Fibroblast of mammary gland (primary cell): Measurements from ENCODE around the gene UGT2B15.
"Not testable (repeated sequence)": the region's sequence is repeated elsewhere in the genome, so short reads cannot be mapped to it uniquely, and the experiment has no call there.

Experiments used
- DNase-seq: peaks from one replicate; pipeline ENCODE4 v3.0.0-alpha.2; 2010; ENCODE audit warnings: low read depth
- H3K4me3 ChIP-seq: 2 replicates; pipeline ENCODE4 v1.5.1; 2011; ENCODE audit warnings: low read depth, mild to moderate bottlenecking, low read length, moderate library complexity; ENCODE audit not compliant: control insufficient read depth
- TF ChIP-seq, protein P1 (sequence below): conservative IDR thresholded peaks from 2 replicates; pipeline ENCODE4 v1.5.1; 2011; ENCODE audit warnings: low read depth, low read length, inconsistent platforms; ENCODE audit not compliant: control insufficient read depth, insufficient read depth

UGT2B15 gene

DNA sequence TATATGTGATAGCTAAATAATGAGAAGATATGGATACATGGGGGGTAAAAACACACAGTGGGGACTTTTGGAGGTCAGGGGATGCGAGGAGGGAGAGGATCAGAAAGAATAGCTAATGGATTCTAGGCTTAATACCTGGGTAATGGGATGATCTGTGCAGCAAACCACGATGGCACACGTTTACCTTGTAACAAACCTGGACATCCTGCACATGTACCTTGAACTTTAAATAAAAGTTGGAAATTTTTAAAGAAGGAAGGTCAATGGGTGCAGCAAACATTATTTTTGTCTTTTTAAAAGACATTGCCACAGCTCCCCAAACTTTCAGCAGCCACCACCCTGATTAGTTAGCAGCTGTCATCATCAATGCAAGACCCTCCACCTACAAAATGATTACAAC lies 29.7 kb upstream of the UGT2B15 start:
- TF ChIP-seq, protein P1, sequence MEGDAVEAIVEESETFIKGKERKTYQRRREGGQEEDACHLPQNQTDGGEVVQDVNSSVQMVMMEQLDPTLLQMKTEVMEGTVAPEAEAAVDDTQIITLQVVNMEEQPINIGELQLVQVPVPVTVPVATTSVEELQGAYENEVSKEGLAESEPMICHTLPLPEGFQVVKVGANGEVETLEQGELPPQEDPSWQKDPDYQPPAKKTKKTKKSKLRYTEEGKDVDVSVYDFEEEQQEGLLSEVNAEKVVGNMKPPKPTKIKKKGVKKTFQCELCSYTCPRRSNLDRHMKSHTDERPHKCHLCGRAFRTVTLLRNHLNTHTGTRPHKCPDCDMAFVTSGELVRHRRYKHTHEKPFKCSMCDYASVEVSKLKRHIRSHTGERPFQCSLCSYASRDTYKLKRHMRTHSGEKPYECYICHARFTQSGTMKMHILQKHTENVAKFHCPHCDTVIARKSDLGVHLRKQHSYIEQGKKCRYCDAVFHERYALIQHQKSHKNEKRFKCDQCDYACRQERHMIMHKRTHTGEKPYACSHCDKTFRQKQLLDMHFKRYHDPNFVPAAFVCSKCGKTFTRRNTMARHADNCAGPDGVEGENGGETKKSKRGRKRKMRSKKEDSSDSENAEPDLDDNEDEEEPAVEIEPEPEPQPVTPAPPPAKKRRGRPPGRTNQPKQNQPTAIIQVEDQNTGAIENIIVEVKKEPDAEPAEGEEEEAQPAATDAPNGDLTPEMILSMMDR = no peak
- DNase-seq = no peak
- no peak overlapping the region for H3K4me3 ChIP-seq

DNA sequence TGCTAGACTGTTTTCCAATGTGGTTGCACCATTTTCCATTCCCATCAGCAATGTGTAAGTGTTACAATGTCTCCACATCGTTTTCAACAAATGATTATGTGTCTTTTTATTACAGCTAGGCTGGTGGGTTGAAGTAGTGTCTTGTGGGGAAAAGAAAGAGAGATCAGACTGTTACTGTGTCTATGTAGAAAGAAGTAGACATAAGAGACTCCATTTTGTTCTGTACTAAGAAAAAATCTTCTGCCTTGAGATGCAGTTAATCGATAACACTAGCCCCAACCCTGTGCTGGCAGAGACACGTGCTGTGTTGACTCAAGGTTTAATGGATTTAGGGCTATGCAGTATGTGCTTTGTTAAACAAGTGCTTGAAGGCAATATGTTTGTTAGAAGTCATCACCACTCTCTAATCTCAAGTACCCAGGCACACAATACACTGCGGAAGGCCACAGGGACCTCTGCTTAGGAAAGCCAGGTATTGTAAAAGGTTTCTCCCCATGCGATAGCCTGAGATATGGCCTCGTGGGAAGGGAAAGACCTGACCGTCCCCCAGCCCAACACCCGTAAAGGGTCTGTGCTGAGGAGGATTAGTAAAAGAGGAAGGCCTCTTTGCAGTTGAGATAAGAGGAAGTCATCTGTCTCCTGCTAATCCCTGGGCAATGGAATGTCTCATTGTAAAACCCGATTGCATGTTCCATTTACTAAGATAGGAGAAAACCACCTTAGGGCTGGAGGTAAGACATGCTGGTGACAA lies 23.0 kb upstream of the UGT2B15 start:
- TF ChIP-seq, protein P1 = no peak

DNA sequence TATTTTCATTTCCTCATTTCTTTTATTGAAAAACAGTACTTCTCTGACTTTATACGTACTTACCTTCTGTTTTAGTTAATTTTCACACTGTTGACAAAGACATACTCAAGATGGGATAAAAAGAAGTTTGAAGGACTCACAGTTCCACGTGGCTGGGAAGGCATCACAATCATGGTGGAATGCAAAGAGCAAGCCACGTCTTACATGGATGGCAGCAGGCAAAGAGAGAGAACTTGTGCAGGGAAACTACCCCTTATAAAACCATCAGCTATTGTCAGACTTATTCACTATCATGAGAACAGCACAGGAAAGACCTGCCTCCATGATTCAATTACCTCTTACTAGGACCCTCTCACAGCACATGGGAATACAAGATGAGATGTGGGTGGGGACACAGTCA lies 20.7 kb upstream of the UGT2B15 start:
- no peak overlapping the region for H3K4me3 ChIP-seq
- TF ChIP-seq, protein P1 = no peak
- no peak for DNase-seq

More for the DNA sequence above, 23.0 kb upstream of the UGT2B15 start:
- DNase-seq = no peak
- H3K4me3 ChIP-seq = no peak overlapping the region

DNA sequence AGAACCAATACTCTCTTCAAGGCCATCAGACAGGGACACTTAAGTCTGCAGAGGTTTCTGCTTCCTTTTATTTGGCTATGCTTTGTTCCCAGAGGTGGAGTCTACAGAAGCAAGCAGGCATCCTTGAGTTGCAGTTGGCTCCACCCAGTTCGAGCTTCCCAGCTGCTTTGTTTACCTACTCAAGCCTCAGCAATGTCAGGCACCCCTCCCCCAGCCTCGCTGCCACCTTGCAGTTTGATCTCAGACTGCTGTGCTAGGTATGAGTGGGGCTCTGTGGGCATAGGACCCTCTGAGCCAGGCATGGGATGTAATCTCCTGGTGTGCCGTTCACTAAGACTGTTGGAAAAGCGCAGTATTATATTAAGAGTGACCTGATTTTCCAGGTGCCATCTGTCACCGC lies 12.6 kb upstream of the UGT2B15 start:
- no peak overlapping the region for H3K4me3 ChIP-seq
- TF ChIP-seq, protein P1 = no peak
- no peak for DNase-seq

DNA sequence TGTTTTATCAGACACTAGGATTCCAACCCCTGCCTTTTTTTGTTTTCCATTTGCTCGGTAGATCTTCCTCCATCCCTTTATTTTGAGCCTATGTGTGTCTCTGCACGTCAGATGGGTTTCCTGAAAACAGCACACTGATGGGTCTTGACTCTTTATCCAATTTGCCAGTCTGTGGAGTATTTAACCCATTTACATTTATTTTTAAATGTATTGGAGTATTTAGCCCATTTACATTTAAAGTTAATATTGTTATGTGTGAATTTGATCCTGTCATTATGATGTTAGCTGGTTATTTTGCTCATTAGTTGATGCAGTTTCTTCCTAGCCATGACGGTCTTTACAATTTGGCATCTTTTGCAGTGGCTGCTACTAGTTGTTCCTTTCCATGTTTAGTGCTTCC lies 10.8 kb upstream of the UGT2B15 start:
- not testable (repeated sequence) for H3K4me3 ChIP-seq, DNase-seq

DNA sequence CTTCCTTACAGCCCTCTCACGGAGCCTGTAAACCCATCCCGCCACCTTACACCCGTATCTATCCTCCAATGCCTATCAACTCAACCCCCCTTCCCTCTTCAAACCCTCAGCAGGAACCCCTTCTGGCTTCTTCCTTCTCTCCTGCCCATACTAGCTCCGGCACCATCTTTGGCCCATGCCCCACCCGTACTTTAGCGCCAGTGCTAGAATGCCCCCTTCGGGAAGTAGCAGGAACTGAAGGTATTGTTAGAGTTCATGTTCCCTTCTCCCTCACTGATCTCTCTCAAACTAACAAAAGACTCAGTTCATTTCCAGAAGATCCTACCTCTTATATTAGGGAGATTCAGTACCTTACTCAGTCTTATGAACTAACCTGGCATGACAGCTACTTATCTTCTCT lies 2.7 kb upstream of the UGT2B15 start:
- TF ChIP-seq, protein P1 = no peak
- no peak overlapping the region for H3K4me3 ChIP-seq
- no peak for DNase-seq

DNA sequence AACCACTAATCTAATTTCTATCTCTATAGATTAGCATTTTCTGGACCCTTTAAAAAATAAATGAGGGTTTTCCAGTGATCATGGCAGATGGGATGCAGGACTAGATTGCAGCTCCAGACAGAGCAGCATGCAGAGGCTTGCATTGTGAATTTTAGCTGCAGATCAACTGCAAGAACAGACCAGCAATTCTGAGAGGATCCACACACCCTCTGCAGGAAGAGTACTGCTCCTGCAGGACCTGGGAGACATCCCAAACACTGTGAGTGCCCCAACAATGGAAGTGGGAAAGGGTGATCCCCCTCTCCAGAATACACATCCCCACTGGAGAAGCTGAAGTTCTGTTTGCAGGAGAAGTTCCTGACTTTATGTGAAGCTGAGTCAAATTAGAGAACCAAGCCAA lies 765 bp upstream of the UGT2B15 start:
- DNase-seq, H3K4me3 ChIP-seq: not testable (repeated sequence)

DNA sequence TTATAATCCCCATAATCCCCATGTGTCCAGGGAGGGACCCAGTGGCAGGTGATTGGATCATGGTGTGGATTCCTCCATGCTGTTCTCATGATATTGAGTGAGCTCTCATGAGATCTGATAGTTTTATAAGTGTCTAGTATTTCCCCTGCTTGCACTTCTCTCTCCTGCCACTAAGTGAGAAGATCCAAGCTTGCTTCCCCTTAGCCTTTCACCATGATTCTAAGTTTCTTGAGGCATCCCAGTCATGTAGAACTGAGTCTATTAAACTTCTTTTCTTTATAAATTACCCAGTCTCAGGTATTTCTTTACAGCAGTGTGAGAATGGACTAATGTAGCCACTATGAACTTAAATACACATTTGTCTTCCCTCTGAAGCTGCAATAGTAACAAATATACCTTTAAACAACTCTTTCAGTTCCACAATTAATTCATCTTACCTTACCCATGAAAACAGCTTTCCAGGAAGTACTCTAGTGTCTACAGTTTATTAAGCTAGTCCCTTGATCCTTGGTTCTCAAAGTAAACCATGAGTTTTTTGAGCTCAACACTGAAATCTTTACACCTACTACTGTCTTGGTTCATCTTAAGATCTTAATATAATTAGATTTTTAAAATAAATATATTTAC lies 1.8 kb downstream of the UGT2B15 start:
- H3K4me3 ChIP-seq, DNase-seq: not testable (repeated sequence)

DNA sequence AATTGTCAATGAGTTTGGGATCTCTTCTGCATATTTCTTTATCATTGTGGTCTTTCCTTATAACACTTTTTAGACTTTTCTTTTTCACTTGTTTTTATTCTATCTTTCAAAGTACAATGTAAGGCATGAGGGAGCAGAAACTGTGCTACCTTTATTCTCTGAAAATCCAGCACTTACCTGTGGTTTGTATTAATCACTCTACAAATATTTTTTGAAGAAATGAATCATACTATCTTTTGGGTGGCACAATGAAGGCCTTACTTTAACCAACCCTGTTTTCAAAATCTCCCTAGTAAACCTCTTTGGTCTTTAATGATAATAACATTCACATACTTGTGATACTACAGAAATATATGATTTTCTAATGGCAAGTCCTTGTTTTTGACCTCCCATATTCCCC lies 2.9 kb downstream of the UGT2B15 start:
- not testable (repeated sequence) for H3K4me3 ChIP-seq, DNase-seq

DNA sequence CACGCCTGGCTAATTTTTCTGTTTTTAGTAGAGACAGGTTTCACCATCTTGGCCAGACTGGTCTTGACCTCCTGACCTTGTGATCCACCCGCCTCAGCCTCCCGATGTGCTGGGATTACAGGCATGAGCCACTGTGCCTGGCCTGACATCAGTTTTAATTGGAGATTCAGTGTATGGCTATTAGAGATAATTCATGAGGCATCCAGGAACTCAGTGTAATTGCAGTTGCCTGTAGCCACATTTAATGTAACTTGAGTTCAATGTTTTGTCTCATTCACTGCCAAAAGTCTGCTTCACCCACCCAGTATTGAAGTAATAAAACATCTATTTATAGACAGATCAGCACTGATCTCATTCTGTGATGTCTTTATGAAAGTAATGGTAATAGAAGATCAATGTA lies 5.7 kb downstream of the UGT2B15 start:
- H3K4me3 ChIP-seq, DNase-seq: not testable (repeated sequence)

DNA sequence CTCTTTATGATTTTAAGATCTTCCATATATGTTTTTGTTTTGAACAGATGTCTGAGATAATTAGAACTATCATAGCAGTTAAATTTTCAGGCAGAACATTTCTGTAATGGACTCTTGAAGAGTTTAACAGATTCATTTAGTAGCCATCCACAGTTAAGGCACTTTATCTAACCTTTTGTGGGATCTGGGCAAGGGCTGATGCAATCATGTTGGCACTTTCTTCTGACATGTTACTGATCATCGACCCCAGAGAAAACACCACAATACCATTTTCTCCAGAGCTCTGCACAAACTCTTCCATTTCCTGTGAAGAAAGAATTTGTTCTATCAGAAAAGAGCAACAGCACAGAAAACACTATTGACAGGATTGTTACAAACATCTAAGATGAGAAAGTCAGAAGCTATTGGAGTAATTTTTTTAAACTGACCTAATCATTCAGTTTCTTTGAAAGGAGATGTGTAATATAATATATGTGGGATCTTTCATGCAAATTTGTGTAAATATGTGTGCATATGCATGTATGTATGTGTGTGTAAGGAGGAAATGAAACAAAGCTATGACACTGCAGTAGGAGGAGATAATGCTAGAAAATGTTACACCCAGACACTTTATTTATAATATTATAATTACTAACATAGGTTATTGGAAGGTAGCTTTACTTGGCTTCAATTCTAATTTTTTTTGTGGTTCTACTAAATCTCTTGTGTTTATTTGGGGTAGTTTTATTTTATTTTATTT lies 7.4 kb downstream of the UGT2B15 start:
- H3K4me3 ChIP-seq, DNase-seq: not testable (repeated sequence)
